Fibroblast of peridontal ligament (primary cell): ENCODE results near the gene ARHGEF10L.
A peak's percentile ranks its signal among the peaks of the same experiment; 100 is the strongest.

ENCODE experiments used
- DNase-seq: peaks from one replicate; pipeline ENCODE4 v3.0.0-alpha.2; 2010; ENCODE audit errors: extremely low read depth

ARHGEF10L gene

GRCh38 chr1:17673329-17674072, 134.0 kb downstream of the ARHGEF10L start:
- no peak for DNase-seq

GRCh38 chr1:17674726-17675500, 135.4 kb downstream of the ARHGEF10L start:
- DNase-seq = no peak

- DNase-seq = no peak
These were observed 136.2 kb downstream of the ARHGEF10L start for GRCh38 chr1:17675744-17676143.

- no peak for DNase-seq
These were observed 137.0 kb downstream of the ARHGEF10L start for GRCh38 chr1:17676387-17677060.

GRCh38 chr1:17678011-17678410, 138.5 kb downstream of the ARHGEF10L start:
- DNase-seq = no peak

- no peak for DNase-seq
These were observed 140.4 kb downstream of the ARHGEF10L start for GRCh38 chr1:17679856-17680255.

GRCh38 chr1:17680308-17680707, 140.8 kb downstream of the ARHGEF10L start:
- no peak for DNase-seq

- no peak for DNase-seq
These were observed 142.9 kb downstream of the ARHGEF10L start for GRCh38 chr1:17682400-17682799.

- no peak for DNase-seq
These were observed 144.1 kb downstream of the ARHGEF10L start for GRCh38 chr1:17683598-17683997.

GRCh38 chr1:17684810-17685209, 145.3 kb downstream of the ARHGEF10L start:
- no peak for DNase-seq

- no peak for DNase-seq
These were observed 146.8 kb downstream of the ARHGEF10L start for GRCh38 chr1:17686258-17686657.

- peak; percentile 77 for DNase-seq
These were observed 147.6 kb downstream of the ARHGEF10L start for GRCh38 chr1:17687145-17687544.

- no peak for DNase-seq
These were observed 148.8 kb downstream of the ARHGEF10L start for GRCh38 chr1:17688217-17688810.

GRCh38 chr1:17689011-17689410, 149.5 kb downstream of the ARHGEF10L start:
- no peak for DNase-seq

- DNase-seq = no peak
These were observed 151.6 kb downstream of the ARHGEF10L start for GRCh38 chr1:17690906-17691634.

GRCh38 chr1:17692645-17693044, 153.1 kb downstream of the ARHGEF10L start:
- no peak for DNase-seq

- peak; percentile 60 for DNase-seq
These were observed 157.2 kb downstream of the ARHGEF10L start for GRCh38 chr1:17696417-17697301.

- DNase-seq = no peak
These were observed 158.0 kb downstream of the ARHGEF10L start for GRCh38 chr1:17697458-17697857.

GRCh38 chr1:17699581-17699980, 160.1 kb downstream of the ARHGEF10L start:
- DNase-seq = no peak
